Measurements from ENCODE around the gene BMPER. TPM values are rescaled to one million over a fixed set of nuclear protein-coding genes. Genes with fewer than 3 reads are reported as not detected.

The BMPER gene
- total RNA-seq, 1 experiment from 2014 or later: not detected

DNA sequence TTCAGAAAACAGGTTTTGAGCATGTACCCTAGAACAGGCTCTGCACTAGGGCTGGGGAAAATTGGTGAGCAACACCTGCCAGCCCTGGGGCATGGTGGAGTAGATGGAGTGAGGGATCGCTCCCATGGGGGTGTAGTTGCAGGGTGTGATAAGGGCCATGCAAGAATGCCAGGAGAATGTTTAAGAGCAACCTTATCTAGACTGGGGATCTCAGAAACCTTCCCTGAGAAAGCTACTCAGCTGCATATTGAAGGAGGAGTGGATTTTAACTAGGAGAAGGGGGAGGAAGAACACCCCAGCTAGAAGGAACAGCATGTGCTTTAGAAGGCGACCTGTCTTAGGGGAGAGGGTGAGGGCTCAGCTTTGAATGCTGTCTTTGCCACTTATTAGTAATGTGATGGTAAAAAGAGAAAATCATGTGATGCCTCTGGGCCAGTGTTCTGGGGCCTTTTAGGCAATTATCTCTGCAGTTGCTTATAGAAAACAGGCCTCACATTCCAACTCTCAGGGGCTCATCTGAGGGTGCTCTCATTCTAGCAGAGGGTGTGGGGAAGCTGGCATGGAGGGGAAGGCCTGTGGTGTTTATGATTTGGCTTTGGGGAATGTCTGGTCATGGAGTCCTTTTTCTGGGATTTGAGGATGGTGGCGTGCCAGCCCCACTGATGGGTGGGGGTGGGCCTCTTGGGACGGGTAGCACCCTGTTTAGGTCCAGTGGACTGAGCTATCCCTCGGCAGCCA, 225.4 kb downstream of the BMPER start:
- no peaks in the 10 kb centered on the region for H3K4me1 ChIP-seq (ENCODE audit: control insufficient read depth, insufficient read depth, low read length)
- ChIA-PET CTCF (no interaction called here), POLR2A (no interaction called here)
- TF ChIP-seq, protein P1, sequence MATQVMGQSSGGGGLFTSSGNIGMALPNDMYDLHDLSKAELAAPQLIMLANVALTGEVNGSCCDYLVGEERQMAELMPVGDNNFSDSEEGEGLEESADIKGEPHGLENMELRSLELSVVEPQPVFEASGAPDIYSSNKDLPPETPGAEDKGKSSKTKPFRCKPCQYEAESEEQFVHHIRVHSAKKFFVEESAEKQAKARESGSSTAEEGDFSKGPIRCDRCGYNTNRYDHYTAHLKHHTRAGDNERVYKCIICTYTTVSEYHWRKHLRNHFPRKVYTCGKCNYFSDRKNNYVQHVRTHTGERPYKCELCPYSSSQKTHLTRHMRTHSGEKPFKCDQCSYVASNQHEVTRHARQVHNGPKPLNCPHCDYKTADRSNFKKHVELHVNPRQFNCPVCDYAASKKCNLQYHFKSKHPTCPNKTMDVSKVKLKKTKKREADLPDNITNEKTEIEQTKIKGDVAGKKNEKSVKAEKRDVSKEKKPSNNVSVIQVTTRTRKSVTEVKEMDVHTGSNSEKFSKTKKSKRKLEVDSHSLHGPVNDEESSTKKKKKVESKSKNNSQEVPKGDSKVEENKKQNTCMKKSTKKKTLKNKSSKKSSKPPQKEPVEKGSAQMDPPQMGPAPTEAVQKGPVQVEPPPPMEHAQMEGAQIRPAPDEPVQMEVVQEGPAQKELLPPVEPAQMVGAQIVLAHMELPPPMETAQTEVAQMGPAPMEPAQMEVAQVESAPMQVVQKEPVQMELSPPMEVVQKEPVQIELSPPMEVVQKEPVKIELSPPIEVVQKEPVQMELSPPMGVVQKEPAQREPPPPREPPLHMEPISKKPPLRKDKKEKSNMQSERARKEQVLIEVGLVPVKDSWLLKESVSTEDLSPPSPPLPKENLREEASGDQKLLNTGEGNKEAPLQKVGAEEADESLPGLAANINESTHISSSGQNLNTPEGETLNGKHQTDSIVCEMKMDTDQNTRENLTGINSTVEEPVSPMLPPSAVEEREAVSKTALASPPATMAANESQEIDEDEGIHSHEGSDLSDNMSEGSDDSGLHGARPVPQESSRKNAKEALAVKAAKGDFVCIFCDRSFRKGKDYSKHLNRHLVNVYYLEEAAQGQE (IDR thresholded peaks at IDR 0.05; ENCODE audit: insufficient read depth in 1 of 2, low read depth in 2 of 2, low read length in 1 of 2): no peak
- TF ChIP-seq, protein P2, sequence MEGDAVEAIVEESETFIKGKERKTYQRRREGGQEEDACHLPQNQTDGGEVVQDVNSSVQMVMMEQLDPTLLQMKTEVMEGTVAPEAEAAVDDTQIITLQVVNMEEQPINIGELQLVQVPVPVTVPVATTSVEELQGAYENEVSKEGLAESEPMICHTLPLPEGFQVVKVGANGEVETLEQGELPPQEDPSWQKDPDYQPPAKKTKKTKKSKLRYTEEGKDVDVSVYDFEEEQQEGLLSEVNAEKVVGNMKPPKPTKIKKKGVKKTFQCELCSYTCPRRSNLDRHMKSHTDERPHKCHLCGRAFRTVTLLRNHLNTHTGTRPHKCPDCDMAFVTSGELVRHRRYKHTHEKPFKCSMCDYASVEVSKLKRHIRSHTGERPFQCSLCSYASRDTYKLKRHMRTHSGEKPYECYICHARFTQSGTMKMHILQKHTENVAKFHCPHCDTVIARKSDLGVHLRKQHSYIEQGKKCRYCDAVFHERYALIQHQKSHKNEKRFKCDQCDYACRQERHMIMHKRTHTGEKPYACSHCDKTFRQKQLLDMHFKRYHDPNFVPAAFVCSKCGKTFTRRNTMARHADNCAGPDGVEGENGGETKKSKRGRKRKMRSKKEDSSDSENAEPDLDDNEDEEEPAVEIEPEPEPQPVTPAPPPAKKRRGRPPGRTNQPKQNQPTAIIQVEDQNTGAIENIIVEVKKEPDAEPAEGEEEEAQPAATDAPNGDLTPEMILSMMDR (IDR thresholded peaks at IDR 0.05): no peak
- no peak for TF ChIP-seq POLR2AphosphoS5 (IDR thresholded peaks at IDR 0.05; ENCODE audit: low read depth, low read length)
- TF ChIP-seq SIN3A (IDR thresholded peaks at IDR 0.05; ENCODE audit: borderline replicate concordance, insufficient read depth, low read depth, low read length): no peak
- TF ChIP-seq TCF7L2 (IDR thresholded peaks at IDR 0.05; ENCODE audit: low read depth, low read length): no peak
- H3K36me3 ChIP-seq (ENCODE audit: control insufficient read depth, insufficient read depth, low read length): no peaks in the 10 kb centered on the region
- H3K27ac ChIP-seq (ENCODE audit: low read length): no peak overlapping the region
- in situ Hi-C loops (cut with HindIII; ENCODE audit: low pct_unique_long_range_greater_than_20kb, low sequenced_read_pairs): no loop called here
- intact Hi-C loops (cut with micrococcal nuclease; ENCODE audit: unreplicated experiment): no loop called here
- H3K9me3 ChIP-seq (ENCODE audit: control insufficient read depth, insufficient read depth, low read depth, low read length): no peaks in the 10 kb centered on the region
- DNase-seq (ENCODE audit: low read depth, low spot score): no peak
- H3K27me3 ChIP-seq (ENCODE audit: control insufficient read depth, insufficient read depth, low read length): no peaks in the 10 kb centered on the region
- no TSS peak for BruUV-seq (replicated peaks)
- no peak for ATAC-seq
- H3K4me3 ChIP-seq (ENCODE audit: low read depth in 2 of 2, low read length in 2 of 2): no peak overlapping the region

DNA sequence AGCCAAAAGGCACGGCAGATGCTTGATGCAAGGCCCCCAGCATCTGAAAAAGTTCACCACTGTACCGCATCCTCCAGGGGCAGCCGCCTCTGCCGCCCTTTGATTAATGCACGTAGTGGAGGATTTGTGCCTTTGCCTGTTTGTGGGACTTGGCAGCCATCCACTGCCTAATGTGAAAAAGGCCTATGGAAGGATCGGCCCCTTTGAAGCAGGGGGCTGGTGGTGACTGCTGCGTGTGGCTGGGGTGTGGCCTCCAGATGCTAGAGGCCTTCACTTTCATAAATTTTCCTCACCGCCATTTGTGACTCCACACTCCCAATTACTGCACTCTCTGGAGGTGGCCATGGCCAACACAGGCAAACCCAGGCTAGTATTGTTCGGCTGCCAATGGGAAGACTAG, 226.0 kb downstream of the BMPER start:
- no peak overlapping the region for H3K27ac ChIP-seq (ENCODE audit: low read length)
- H3K36me3 ChIP-seq (ENCODE audit: control insufficient read depth, insufficient read depth, low read length): no peaks in the 10 kb centered on the region
- ChIA-PET CTCF (no interaction called here), POLR2A (no interaction called here)
- BruUV-seq (replicated peaks): no TSS peak
- no peaks in the 10 kb centered on the region for H3K4me1 ChIP-seq (ENCODE audit: control insufficient read depth, insufficient read depth, low read length)
- DNase-seq (ENCODE audit: low read depth, low spot score) (no peak), ATAC-seq (no peak)
- no peak overlapping the region for H3K4me3 ChIP-seq (ENCODE audit: low read depth in 2 of 2, low read length in 2 of 2)
- H3K27me3 ChIP-seq (ENCODE audit: control insufficient read depth, insufficient read depth, low read length): no peaks in the 10 kb centered on the region
- in situ Hi-C loops (cut with HindIII; ENCODE audit: low pct_unique_long_range_greater_than_20kb, low sequenced_read_pairs) (no loop called here), intact Hi-C loops (cut with micrococcal nuclease; ENCODE audit: unreplicated experiment) (no loop called here)
- TF ChIP-seq POLR2AphosphoS5 (IDR thresholded peaks at IDR 0.05; ENCODE audit: low read depth, low read length): no peak
- TF ChIP-seq, protein P2 (IDR thresholded peaks at IDR 0.05): no peak
- TF ChIP-seq, protein P1 (IDR thresholded peaks at IDR 0.05; ENCODE audit: insufficient read depth in 1 of 2, low read depth in 2 of 2, low read length in 1 of 2): no peak
- TF ChIP-seq SIN3A (IDR thresholded peaks at IDR 0.05; ENCODE audit: borderline replicate concordance, insufficient read depth, low read depth, low read length): no peak
- TF ChIP-seq TCF7L2 (IDR thresholded peaks at IDR 0.05; ENCODE audit: low read depth, low read length): no peak
- H3K9me3 ChIP-seq (ENCODE audit: control insufficient read depth, insufficient read depth, low read depth, low read length): no peaks in the 10 kb centered on the region
